ENCODE results near the gene NRIP1. TPM values are rescaled to one million over a fixed set of nuclear protein-coding genes. Genes with fewer than 3 reads are reported as not detected.

Gene NRIP1
- total RNA-seq, 1 experiment from 2014 or later: 29.6 TPM

- no peak for TF ChIP-seq REST (IDR thresholded peaks at IDR 0.05; ENCODE audit: low read depth)
- no peak for TF ChIP-seq ZFX (IDR thresholded peaks at IDR 0.05)
- TF ChIP-seq FOSL1 (IDR thresholded peaks at IDR 0.05; ENCODE audit: low read depth): no peak
- TF ChIP-seq RAD21 (IDR thresholded peaks at IDR 0.05; ENCODE audit: low read depth): no peak
- TF ChIP-seq CTCF (IDR thresholded peaks at IDR 0.05 in 2 of 3, conservative IDR thresholded peaks at IDR 0.05 in 1 of 3; ENCODE audit: borderline replicate concordance in 1 of 3, insufficient read depth in 1 of 3, low read depth in 2 of 3, low read length in 2 of 3): no peak
- no peak for TF ChIP-seq SP1 (IDR thresholded peaks at IDR 0.05; ENCODE audit: low read depth)
- TF ChIP-seq ZNF274 (IDR thresholded peaks at IDR 0.05; ENCODE audit: low read depth, low read length): no peak
- TF ChIP-seq EZH2phosphoT487 (IDR thresholded peaks at IDR 0.05; ENCODE audit: borderline replicate concordance): no peak
- TF ChIP-seq POLR2AphosphoS5 (IDR thresholded peaks at IDR 0.05; ENCODE audit: low read depth, low read length): no peak
- TF ChIP-seq CBX3 (IDR thresholded peaks at IDR 0.05; ENCODE audit: low read depth): no peak
Measured at GRCh38 chr21:15000081-15000480, 64.7 kb downstream of the NRIP1 start (continued).

GRCh38 chr21:14998784-14999183, 66.0 kb downstream of the NRIP1 start:
- no peaks in the 10 kb centered on the region for H3K9me2 ChIP-seq (ENCODE audit: insufficient read depth)
- TF ChIP-seq POLR2A (IDR thresholded peaks at IDR 0.05; ENCODE audit: borderline replicate concordance, extremely low read depth, insufficient read depth, insufficient read length): no peak
- TF ChIP-seq ATF3 (IDR thresholded peaks at IDR 0.05): no peak
- TF ChIP-seq SRF (IDR thresholded peaks at IDR 0.05; ENCODE audit: low read depth): no peak
- no peak for TF ChIP-seq REST (IDR thresholded peaks at IDR 0.05; ENCODE audit: low read depth)
- no peak for TF ChIP-seq CEBPB (IDR thresholded peaks at IDR 0.05; ENCODE audit: low read depth)
- no peak for TF ChIP-seq ZBTB33 (IDR thresholded peaks at IDR 0.05; ENCODE audit: extremely low read depth, insufficient replicate concordance, low read length)
- H3K9me3 ChIP-seq (ENCODE audit: control insufficient read depth in 1 of 2, insufficient read depth in 1 of 2, low read depth in 1 of 2, low read length in 2 of 2): no peaks in the 10 kb centered on the region
- H3K79me2 ChIP-seq (ENCODE audit: insufficient read depth, low read length): peaks cover 88% of the 10 kb centered on the region
- intact Hi-C loops (cut with micrococcal nuclease): no loop called here
- H3K4me1 ChIP-seq (ENCODE audit: control insufficient read depth in 1 of 2, insufficient read depth in 2 of 2, low read length in 2 of 2): peaks cover 4 to 5% of the 10 kb centered on the region in 2 experiments; a peak in 2 of 4 replicates
- no peak overlapping the region for H3K4me3 ChIP-seq (replicated peaks in 1 of 2; ENCODE audit: low read depth in 1 of 2, low read length in 2 of 2)
- no peaks in the 10 kb centered on the region for H3K36me3 ChIP-seq (ENCODE audit: control insufficient read depth in 1 of 2, insufficient read depth in 2 of 2, low read length in 2 of 2)
- BruUV-seq (replicated peaks): no TSS peak
- ChIA-PET POLR2A (no interaction called here), RAD21 (ENCODE audit: low non-redundant PET in 1 of 2, low total read pairs in 2 of 2, uncharacterized antibody in 2 of 2, unreplicated experiment in 2 of 2) (no interaction called here), CTCF (no interaction called here)
- H3K4me2 ChIP-seq (ENCODE audit: low read length): no peak overlapping the region
- no peak overlapping the region for H3K9ac ChIP-seq (ENCODE audit: low read length)
- no peaks in the 10 kb centered on the region for H3K27me3 ChIP-seq (ENCODE audit: insufficient read depth, low read length)
- no peaks in the 10 kb centered on the region for H4K20me1 ChIP-seq (ENCODE audit: insufficient read depth)
- no peak overlapping the region for H3K27ac ChIP-seq (ENCODE audit: low read depth, low read length)
- ATAC-seq: no peak
- no peak overlapping the region for H2AFZ ChIP-seq (ENCODE audit: low read depth, low read length, poor library complexity, severe bottlenecking)
- DNase-seq (ENCODE audit: low read depth, low spot score): no peak

All from HCT116 (cell line).